Natural killer cell (primary cell): ENCODE results near the gene GRAMD4. TPM values are rescaled to one million over a fixed set of nuclear protein-coding genes. Genes with fewer than 3 reads are reported as not detected.
"Not testable (repeated sequence)": the region's sequence is repeated elsewhere in the genome, so short reads cannot be mapped to it uniquely, and the experiment has no call there.

Experiments used
- ATAC-seq, 3 donors: fragments of 150-1000 bp in 2 of 3; fragments of 200-7000 bp in 1 of 3; cut with Tn5 transposase; 1 replicate in 1 of 3; 2 replicates in 2 of 3; pipeline ENCODE4 v1.10.0; 2021; ENCODE audit warnings: mild to moderate bottlenecking in 2 of 3, moderate library complexity in 2 of 3
- DNase-seq, 2 donors: peaks; one replicate each; pipeline versions ENCODE4 v3.0.0 to v3.0.0-alpha.2; 2013 to 2021; ENCODE audit warnings: mixed read lengths in 1 of 2
- H3K27ac ChIP-seq: one replicate; pipeline ENCODE4 v1.5.1; 2013; ENCODE audit warnings: mild to moderate bottlenecking, low read length
- H3K27me3 ChIP-seq: one replicate; pipeline ENCODE4 v1.6.1; 2013; ENCODE audit warnings: low read length; ENCODE audit not compliant: control insufficient read depth, insufficient read depth
- H3K36me3 ChIP-seq: one replicate; pipeline ENCODE4 v1.6.1; 2013; ENCODE audit warnings: low read length; ENCODE audit not compliant: control insufficient read depth, insufficient read depth
- H3K4me1 ChIP-seq: one replicate; pipeline ENCODE4 v1.6.1; 2013; ENCODE audit warnings: low read length; ENCODE audit not compliant: control insufficient read depth, insufficient read depth
- H3K4me3 ChIP-seq: one replicate; pipeline ENCODE4 v1.5.1; 2013; ENCODE audit warnings: low read length
- H3K9me3 ChIP-seq: one replicate; pipeline ENCODE4 v1.6.1; 2013; ENCODE audit warnings: low read length; ENCODE audit not compliant: control insufficient read depth, insufficient read depth
- H3K27ac Mint-ChIP-seq, 2 donors: one replicate each; pipeline ENCODE4 v1.8.0; 2022; ENCODE audit warnings: mild to moderate bottlenecking in 2 of 2, mixed read lengths in 2 of 2, moderate library complexity in 1 of 2
- H3K27me3 Mint-ChIP-seq, 2 donors: one replicate each; pipeline ENCODE4 v1.8.0; 2022; ENCODE audit warnings: low read depth in 2 of 2, mixed read lengths in 2 of 2
- H3K36me3 Mint-ChIP-seq: one replicate; pipeline ENCODE4 v1.8.0; 2022; ENCODE audit warnings: mixed read lengths
- H3K4me1 Mint-ChIP-seq, 2 donors: one replicate each; pipeline ENCODE4 v1.8.0; 2022; ENCODE audit warnings: mixed read lengths in 2 of 2
- H3K4me3 Mint-ChIP-seq: one replicate; pipeline ENCODE4 v1.8.0; 2022; ENCODE audit warnings: mild to moderate bottlenecking, moderate library complexity, mixed read lengths
- H3K9me3 Mint-ChIP-seq, 2 donors: one replicate each; pipeline ENCODE4 v1.8.0; 2022; ENCODE audit warnings: mixed read lengths in 2 of 2
- WGBS: methylation state at CpG from one replicate; pipeline ENCODE4 v1.1.7; 2013; ENCODE audit warnings: missing lambda C conversion rate; ENCODE audit not compliant: insufficient coverage; 5-methylcytosine and 5-hydroxymethylcytosine counted together
- intact Hi-C: fragments of 100-400 bp; cut with micrococcal nuclease; formaldehyde crosslinking; loops from one replicate; pipeline ENCODE4 v1.14.2; 2022
- total RNA-seq, 4 donors: library from RNA; stranded (reverse); fragments of 120-200 nt in 1 of 4; gene quantifications; one replicate each; pipeline versions ENCODE4 v1.2.3 to v1.2.4, GENCODE V29; 2013 to 2022
- TF ChIP-seq, protein P1 (sequence below): fragments of 200-600 bp; IDR thresholded peaks from one replicate; pipeline ENCODE4 v1.8.0; 2022; ENCODE audit warnings: antibody characterized with exemption

The GRAMD4 gene
- total RNA-seq, 3 donors from 2014 or later (not counting 1 experiment from before 2014, with no cell fraction given) = 30.0 to 78.5 (median 41.6) TPM

DNA sequence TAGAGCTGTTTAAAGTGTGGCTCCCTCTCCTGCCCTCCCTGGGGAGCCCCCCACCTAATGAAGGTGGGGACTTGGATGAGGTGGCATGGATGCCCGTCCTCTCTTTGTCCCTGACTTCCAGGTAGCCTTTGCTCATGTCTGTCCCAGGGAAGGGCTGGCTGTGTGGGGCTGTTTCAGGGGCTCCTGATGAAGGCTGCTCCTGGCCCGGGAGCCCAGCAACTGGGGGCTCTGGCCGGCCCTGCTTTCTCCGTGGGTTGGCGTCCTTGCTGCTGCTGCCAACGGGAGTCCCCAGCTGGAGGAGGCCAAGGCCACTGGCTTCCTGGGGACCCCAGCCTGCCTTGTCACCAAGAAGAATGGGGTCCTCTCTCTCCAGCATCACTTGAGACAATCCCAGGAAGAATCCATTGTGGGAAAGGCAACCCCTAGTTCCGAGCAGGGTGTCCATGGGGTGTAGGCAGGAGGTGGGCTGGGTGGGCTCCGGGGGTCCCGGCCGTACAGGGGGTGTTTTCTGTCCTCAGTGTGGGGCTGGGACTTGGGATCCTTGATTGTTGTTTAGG, 13.2 kb downstream of the GRAMD4 start:
- Mint-ChIP-seq H3K27ac (no peak overlapping the region), H3K4me1 (peaks cover 0 to 5% of the 10 kb centered on the region in 2 donors), H3K36me3 (no peaks in the 10 kb centered on the region), H3K27me3 (no peaks in the 10 kb centered on the region), H3K4me3 (no peak overlapping the region), H3K9me3 (no peaks in the 10 kb centered on the region)
- WGBS = 91% methylated on average over 10 of the region's 10 CpGs
- H3K27me3 ChIP-seq = no peaks in the 10 kb centered on the region
- intact Hi-C loops = no loop called here
- H3K4me1 ChIP-seq = peaks cover 6% of the 10 kb centered on the region
- TF ChIP-seq, protein P1, sequence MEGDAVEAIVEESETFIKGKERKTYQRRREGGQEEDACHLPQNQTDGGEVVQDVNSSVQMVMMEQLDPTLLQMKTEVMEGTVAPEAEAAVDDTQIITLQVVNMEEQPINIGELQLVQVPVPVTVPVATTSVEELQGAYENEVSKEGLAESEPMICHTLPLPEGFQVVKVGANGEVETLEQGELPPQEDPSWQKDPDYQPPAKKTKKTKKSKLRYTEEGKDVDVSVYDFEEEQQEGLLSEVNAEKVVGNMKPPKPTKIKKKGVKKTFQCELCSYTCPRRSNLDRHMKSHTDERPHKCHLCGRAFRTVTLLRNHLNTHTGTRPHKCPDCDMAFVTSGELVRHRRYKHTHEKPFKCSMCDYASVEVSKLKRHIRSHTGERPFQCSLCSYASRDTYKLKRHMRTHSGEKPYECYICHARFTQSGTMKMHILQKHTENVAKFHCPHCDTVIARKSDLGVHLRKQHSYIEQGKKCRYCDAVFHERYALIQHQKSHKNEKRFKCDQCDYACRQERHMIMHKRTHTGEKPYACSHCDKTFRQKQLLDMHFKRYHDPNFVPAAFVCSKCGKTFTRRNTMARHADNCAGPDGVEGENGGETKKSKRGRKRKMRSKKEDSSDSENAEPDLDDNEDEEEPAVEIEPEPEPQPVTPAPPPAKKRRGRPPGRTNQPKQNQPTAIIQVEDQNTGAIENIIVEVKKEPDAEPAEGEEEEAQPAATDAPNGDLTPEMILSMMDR = no peak
- H3K4me3 ChIP-seq = no peak overlapping the region
- DNase-seq (no peak), ATAC-seq (no peak)
- H3K27ac ChIP-seq = no peak overlapping the region
- peaks cover 6% of the 10 kb centered on the region for H3K36me3 ChIP-seq
- H3K9me3 ChIP-seq = no peaks in the 10 kb centered on the region

DNA sequence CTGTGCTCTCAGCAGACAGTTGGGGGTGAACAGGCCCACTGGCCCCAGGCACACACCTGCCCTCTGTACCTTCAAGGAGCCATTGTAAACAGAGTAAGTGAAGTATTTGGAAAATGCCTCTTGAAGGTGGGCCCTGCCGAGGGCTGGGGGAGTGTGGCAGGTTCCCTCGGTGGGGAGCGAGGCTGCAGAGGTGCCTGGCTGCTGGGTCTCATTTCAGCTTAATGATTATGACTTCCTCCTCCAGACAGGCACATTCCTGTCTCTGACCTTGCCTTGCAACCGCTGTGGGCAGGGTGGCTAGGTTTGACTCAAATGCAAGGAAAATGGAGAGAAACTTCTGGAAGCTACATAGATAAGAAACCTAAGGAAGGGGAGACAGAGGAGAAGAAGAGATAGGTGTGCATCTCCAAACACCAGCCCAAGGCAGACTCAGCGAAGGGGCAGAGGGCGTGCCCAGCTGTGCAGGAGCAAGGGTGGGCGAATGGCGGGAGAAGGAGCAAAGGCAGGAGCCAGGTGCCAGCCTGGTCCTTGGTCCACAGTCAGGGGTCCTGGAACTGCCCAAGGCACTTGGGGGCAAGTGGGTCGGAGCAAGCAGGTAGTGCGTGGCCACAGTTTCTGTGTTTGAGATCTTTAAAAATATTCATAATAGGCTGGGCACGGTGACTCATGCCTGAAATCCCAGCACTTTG, 14.0 kb downstream of the GRAMD4 start:
- DNase-seq = no peak
- Histone ChIP-seq H3K4me1 (peaks cover 6% of the 10 kb centered on the region), H3K4me3 (no peak overlapping the region), H3K27me3 (no peaks in the 10 kb centered on the region), H3K9me3 (no peaks in the 10 kb centered on the region), H3K36me3 (peaks cover 6% of the 10 kb centered on the region), H3K27ac (no peak overlapping the region)
- Mint-ChIP-seq H3K36me3 (no peaks in the 10 kb centered on the region), H3K4me1 (peaks cover 5 to 10% of the 10 kb centered on the region in 2 donors), H3K27ac (peak overlapping the region in 1 of 2 donors; percentile 2), H3K9me3 (no peaks in the 10 kb centered on the region), H3K27me3 (no peaks in the 10 kb centered on the region), H3K4me3 (no peak overlapping the region)
- no peak for ATAC-seq
- TF ChIP-seq, protein P1 = no peak
- intact Hi-C loops = no loop called here
- WGBS = 94% methylated on average over 11 of the region's 11 CpGs

DNA sequence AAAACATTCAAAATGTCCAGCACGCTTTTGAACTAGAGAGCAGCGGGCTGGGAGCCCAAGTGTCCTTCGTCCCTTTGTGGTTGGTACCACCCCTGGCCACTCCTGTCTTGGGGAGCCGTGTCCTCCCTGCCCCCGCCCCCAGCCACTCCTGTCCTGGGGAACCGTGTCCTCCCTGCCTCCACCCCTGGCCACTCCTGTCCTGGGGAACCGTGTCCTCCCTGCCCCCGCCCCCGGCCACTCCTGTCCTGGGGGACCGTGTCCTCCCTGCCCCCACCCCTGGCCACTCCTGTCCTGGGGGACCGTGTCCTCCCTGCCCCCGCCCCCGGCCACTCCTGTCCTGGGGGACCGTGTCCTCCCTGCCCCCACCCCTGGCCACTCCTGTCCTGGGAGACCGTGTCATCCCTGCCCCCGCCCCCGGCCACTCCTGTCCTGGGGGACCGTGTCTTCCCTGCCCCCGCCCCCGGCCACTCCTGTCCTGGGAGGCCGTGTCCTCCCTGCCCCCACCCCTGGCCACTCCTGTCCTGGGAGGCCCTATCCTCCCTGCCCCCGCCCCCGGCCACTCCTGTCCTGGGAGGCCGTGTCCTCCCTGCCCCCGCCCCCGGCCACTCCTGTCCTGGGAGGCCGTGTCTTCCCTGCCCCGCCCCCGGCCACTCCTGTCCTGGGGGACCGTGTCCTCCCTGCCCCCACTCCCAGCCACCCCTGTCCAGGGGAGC, 14.9 kb downstream of the GRAMD4 start:
- H3K27me3 ChIP-seq, H3K9me3 Mint-ChIP-seq, H3K4me3 Mint-ChIP-seq, H3K4me1 ChIP-seq, H3K36me3 Mint-ChIP-seq, H3K27ac ChIP-seq, H3K36me3 ChIP-seq, intact Hi-C loops, H3K27ac Mint-ChIP-seq, ATAC-seq, H3K9me3 ChIP-seq, H3K4me3 ChIP-seq, H3K27me3 Mint-ChIP-seq, DNase-seq: not testable (repeated sequence)
- H3K4me1 Mint-ChIP-seq = peaks cover 6 to 12% of the 10 kb centered on the region in 2 donors
- WGBS = 81% methylated on average over 15 of the region's 30 CpGs

GRCh38 chr22:46635756-46636155, 15.6 kb downstream of the GRAMD4 start:
- no peak overlapping the region for H3K4me3 Mint-ChIP-seq
- Histone ChIP-seq H3K27ac (no peak overlapping the region), H3K27me3 (no peaks in the 10 kb centered on the region), H3K4me1 (peaks cover 2% of the 10 kb centered on the region), H3K4me3 (no peak overlapping the region), H3K36me3 (peaks cover 2% of the 10 kb centered on the region), H3K9me3 (no peaks in the 10 kb centered on the region)
- intact Hi-C loops = no loop called here
- 94% methylated on average over 11 of the region's 11 CpGs for whole genome bisulfite sequencing
- no peaks in the 10 kb centered on the region for H3K27me3 Mint-ChIP-seq
- TF ChIP-seq, protein P1 = no peak
- DNase-seq = peak in 1 of 2 donors; percentile 29
- H3K27ac Mint-ChIP-seq = no peak overlapping the region
- no peaks in the 10 kb centered on the region for H3K9me3 Mint-ChIP-seq
- H3K36me3 Mint-ChIP-seq = no peaks in the 10 kb centered on the region
- no peak for ATAC-seq
- H3K4me1 Mint-ChIP-seq = peaks cover 6 to 12% of the 10 kb centered on the region in 2 donors
